Inferior parietal cortex (tissue), 1 donor: ENCODE measurements around the gene GPR45.
A peak's percentile ranks its signal among the peaks of the same experiment; 100 is the strongest.
"Not testable (repeated sequence)": the region's sequence is repeated elsewhere in the genome, so short reads cannot be mapped to it uniquely, and the experiment has no call there.

ENCODE experiments used
- DNase-seq: peaks from one replicate; pipeline ENCODE4 v3.0.0-alpha.2; 2016; ENCODE audit errors: extremely low spot score

Gene GPR45, protein sequence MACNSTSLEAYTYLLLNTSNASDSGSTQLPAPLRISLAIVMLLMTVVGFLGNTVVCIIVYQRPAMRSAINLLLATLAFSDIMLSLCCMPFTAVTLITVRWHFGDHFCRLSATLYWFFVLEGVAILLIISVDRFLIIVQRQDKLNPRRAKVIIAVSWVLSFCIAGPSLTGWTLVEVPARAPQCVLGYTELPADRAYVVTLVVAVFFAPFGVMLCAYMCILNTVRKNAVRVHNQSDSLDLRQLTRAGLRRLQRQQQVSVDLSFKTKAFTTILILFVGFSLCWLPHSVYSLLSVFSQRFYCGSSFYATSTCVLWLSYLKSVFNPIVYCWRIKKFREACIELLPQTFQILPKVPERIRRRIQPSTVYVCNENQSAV

DNA sequence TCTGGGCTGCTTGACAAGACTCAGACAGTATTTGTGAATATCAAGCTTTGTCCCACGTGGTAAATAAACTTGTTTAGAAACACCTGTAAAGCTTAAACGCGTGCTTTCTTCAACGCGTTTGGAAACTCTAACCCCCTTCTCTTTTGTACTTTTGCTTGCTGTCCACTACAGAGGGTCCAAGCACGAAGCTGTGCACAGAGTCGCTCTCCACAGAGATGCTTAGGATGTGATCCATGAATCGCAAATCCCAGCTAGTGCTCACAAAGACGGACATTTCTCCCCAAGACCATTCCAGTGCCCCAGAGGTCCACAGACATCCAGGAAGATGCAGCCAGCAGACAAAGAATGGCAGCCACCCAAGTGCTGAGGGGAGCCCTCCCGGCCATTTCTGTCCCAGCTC, at the start of gene GPR45:
GPR45 (plus strand) TSS at position 301 of the 400 bp plus-strand sequence. CDS start 116 bp downstream, outside the sequence.
- DNase-seq, result no peak

- DNase-seq, result peak; percentile 34
Measured at GRCh38 chr2:105194022-105194675, 47.4 kb upstream of the GPR45 start.

DNA sequence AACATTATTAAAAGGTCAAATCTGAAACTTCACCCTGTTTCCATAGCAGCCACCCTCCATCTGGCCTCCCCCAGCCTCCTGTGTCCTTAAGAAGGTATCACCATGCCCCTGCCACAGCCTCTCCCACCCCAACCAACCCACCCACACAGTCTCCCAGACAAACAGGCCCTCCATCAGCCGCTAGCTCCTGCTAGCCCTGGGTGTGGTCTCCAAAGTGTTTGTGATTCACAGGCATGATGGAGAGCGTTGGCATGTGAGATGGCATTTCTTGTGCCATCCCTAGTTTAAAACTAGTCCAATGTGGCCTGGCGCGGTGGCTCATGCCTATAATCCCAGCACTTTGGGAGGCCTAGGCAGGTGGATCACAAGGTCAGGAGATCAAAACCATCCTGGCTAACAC, 44.9 kb upstream of the GPR45 start:
- DNase-seq, result no peak

- DNase-seq, result no peak
Measured at GRCh38 chr2:105215586-105216192, 25.9 kb upstream of the GPR45 start.

DNA sequence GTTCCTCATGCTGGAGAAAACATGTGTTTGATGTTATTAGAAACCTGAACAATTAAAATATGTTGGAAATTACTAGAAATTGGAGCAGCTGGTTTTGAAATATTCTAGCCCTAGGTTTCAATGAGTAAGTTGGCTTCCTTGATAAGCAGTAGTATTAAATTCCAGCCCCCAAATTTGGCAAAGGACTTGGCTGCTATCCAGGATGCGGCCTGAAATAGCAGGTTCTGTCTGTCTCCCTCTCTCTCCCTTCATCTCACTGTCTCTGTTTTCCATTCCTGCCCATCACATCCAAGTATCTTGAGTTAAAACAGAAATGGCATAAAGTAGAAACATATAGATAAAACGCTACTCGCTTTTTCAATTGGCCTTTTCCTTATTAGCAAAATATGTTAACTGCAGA, 20.9 kb upstream of the GPR45 start:
- no peak for DNase-seq

GRCh38 chr2:105224444-105224843, 17.1 kb upstream of the GPR45 start:
- no peak for DNase-seq

GRCh38 chr2:105231232-105231619, 10.3 kb upstream of the GPR45 start:
- no peak for DNase-seq

DNA sequence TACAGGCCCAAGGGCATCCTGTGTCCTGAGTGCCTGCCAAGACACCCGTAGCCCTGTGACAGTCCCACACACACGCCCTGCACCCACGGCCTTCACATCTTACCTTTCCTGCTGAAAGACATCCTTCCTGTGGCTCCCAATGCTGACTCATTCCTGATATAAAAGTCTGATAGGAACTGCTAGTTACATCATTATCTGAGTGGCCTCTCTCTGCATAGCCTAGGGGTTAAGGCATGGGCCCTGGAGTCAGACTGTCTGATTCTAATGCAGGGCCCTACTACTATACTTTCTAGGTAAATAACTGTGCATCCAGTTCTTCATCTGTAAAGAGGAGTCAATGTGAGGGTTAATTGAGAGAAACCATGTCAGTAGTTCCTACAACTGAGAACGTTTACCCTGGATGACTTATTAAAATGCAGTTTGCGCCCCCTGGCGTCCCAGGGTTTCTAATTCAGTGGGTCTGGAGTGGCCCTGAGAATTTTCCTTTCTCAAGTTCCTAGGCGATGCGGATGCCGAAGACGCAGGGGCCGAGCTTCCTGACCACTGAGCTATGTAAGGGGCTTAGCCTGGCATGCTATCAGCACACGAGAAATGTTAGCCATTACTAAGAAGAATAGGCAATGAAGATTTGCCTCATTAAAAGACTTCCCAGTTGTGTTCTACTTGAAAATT, 6.0 kb upstream of the GPR45 start:
- DNase-seq, result peak; percentile 86

DNA sequence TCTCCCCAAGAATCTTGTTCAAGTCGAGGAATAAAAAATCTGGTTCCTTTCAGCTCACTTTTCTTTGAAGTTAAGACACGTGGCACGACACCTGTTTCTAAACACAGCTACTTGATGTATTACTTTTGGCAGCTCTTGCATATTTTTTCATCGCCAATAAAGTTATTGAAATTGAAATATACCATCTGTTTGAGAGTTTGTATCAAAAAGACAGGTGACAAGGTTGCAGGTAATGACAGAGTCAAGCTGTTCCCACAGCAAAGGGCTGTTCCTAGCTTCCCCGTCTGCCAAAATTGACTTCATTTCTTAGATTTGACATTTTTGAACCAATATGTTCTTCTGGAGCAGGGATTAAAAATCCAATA, 5.5 kb upstream of the GPR45 start:
- DNase-seq, result no peak

DNA sequence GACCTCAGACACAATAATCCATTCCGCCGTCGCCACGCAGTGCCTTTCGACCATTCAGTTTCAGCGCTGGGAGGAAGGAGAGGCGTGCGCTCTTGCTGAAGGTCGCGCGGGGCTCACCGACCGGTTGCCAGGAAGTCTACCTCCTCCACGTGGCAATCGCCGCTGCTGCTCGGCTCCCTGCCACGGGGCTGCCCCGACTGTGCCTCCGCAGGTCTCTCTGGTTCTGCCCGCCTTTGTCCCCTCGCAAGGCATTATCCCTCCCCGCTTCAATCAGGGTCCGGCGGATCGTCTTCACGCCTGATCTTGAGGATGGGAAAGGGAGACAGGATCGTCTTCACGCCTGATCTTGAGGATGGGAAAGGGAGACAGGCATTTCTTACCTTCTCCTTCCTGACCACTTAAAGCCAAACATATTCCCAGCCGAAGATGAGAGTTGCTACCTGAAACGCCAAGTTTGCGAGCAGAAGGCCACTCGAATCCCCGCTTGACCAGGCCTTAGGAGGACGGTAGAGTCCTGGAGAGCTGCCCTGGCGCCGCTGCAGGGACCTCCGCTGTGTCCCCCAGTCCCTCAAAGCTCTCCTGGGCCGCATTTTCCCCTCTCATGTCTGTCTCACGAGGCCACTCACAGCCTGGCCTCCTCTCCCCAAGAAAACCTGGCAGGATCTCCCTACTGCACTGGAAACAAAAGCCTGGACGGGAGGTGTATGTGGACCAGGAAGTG, 4.3 kb upstream of the GPR45 start:
- no peak for DNase-seq

- no peak for DNase-seq
Measured at GRCh38 chr2:105238664-105239240, 2.8 kb upstream of the GPR45 start.

DNA sequence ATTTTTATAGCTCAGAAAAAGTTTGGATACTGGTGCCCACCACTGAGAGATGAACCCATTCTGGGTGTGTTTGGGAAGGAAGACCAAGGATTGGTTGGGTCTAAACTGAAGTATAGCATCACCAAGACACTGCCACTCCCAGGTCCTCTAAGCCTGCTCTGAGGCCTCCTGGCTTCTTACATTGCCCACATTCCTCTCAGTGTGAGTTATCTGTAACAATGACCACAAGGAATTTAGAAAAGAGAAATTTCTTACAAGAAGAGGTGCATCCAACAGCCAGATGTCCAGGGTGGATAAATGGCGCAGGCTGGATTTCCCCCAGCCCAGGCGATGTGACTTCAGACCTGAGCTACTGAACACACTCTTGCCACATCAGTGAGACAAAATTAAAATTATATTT, 1.6 kb upstream of the GPR45 start:
- no peak for DNase-seq

DNA sequence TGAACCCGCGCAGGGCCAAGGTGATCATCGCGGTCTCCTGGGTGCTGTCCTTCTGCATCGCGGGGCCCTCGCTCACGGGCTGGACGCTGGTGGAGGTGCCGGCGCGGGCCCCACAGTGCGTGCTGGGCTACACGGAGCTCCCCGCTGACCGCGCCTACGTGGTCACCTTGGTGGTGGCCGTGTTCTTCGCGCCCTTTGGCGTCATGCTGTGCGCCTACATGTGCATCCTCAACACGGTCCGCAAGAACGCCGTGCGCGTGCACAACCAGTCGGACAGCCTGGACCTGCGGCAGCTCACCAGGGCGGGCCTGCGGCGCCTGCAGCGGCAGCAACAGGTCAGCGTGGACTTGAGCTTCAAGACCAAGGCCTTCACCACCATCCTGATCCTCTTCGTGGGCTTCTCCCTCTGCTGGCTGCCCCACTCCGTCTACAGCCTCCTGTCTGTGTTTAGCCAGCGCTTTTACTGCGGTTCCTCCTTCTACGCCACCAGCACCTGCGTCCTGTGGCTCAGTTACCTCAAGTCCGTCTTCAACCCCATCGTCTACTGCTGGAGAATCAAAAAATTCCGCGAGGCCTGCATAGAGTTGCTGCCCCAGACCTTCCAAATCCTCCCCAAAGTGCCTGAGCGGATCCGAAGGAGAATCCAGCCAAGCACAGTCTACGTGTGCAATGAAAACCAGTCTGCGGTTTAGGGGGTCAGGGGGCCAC, 897 bp downstream of the GPR45 start:
- no peak for DNase-seq

GRCh38 chr2:105243961-105244360, 2.4 kb downstream of the GPR45 start:
- DNase-seq, result no peak

DNA sequence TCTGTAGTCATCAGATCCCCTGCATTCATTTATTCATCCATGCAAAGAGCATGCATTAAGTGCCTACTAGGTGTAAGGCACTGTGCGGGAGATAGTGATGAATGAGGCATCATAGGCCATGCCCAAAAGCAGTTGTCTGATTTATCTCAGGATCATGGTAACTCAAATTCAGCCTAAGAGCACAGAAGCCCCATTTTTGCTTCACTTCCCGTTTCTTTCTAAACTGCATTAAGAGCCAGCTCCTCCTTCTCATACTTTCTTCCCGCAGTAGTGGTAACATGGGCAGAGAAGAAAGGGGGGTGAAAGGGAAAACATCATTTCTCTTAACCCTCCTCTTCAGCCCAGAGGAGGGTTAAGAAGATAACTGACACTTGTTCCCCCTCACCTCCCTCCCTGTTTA, 2.9 kb downstream of the GPR45 start:
- no peak for DNase-seq

DNA sequence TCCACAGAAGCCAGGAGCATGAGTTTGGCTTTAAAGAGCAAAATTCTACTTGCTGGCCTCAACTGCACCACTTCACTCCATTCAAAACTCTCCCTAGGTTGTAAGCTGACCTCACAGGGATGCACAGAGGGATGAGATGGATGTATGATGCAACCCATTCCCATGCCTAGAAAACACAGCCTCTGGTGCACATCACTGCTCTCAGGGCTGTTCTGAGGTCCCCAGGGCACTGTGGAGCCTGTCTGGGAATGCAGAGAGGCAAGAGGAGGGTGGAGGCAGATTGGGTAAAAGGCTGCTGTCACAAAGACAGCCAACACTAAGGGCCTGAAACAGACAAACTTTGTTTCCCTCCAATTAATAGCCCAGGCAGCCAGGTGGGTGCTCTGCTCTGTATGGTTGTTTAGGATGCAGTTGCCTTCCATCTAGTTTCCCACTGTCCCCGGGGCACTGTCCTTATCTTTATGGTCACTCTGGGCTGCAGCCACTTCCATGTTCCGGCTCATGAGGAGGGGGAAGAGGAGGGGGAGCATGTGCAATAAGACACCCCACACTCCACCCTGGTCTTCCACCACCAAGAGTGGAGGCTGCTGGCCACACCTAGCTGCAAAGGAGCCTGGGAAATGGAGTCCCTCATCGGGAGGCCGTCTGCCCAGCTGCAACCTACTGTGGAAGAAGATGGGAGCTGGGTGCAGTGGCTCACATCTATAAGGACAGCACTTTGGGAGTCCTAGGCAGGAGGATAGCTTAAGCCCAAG, 7.0 kb downstream of the GPR45 start:
- DNase-seq, result no peak

GRCh38 chr2:105249181-105249580, 7.6 kb downstream of the GPR45 start:
- DNase-seq, result no peak

GRCh38 chr2:105249891-105250290, 8.3 kb downstream of the GPR45 start:
- DNase-seq, result no peak

DNA sequence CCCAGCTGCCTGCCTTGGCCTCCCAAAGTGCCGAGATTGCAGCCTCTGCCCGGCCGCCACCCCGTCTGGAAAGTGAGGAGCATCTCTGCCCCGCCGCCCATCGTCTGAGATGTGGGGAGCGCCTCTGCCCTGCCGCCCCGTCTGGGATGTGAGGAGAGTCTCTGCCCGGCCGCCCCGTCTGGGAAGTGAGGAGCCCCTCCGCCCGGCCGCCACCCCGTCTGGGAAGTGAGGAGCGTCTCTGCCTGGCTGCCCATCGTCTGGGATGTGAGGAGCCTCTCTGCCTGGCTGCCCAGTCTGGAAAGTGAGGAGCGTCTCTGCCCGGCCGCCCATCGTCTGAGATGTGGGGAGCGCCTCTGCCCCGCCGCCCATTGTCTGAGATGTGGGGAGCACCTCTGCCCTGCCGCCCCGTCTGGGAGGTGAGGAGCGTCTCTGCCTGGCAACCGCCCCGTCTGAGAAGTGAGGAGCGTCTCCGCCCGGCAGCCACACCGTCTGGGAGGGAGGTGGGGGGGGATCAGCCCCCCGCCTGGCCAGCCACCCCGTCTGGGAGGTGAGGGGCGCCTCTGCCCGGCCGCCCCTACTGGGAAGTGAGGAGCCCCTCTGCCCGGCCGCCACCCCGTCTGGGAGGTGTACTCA, 9.6 kb downstream of the GPR45 start:
- not testable (repeated sequence) for DNase-seq

DNA sequence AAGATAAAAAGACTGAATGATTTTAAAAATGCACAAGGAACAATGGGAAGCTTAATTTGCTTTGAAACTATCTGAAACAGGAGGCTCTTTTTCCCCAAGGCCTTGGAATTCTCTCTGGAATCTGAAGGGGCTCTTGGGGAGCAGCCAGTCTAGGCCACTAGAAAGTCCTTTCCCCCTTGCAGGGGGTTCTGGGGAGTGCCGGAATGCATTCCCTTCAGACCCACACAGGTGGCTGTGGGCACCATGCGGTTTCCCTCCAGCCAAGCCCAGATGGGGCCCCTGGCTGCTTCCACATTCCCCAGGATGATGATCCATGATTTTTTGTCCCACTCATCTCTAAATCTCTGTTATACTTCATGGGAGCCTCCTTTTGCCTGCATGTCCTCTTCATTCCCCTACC, 10.7 kb downstream of the GPR45 start:
- no peak for DNase-seq
